GM23248 (cell line): ENCODE results near the gene TRAF5. TPM values are rescaled to one million over a fixed set of nuclear protein-coding genes. Genes with fewer than 3 reads are reported as not detected.
A peak's percentile ranks its signal among the peaks of the same experiment; 100 is the strongest.
"Not testable (repeated sequence)": the region's sequence is repeated elsewhere in the genome, so short reads cannot be mapped to it uniquely, and the experiment has no call there.

Source experiments
- DNase-seq: peaks from one replicate; pipeline ENCODE4 v3.0.0-alpha.2; 2015
- H2AFZ ChIP-seq: fragments of 200-600 bp; sonication (generic); 2 replicates; pipeline ENCODE4 v1.6.1; 2016; ENCODE audit warnings: antibody characterized with exemption
- H3F3A ChIP-seq: fragments of 200-600 bp; sonication (generic); 2 replicates; pipeline ENCODE4 v1.6.1; 2016; ENCODE audit warnings: mild to moderate bottlenecking, antibody characterized with exemption, mixed run types; ENCODE audit not compliant: insufficient read depth
- H3K27ac ChIP-seq: fragments of 200-600 bp; sonication (generic); 2 replicates; pipeline ENCODE4 v1.5.1; 2016; ENCODE audit warnings: mild to moderate bottlenecking
- H3K27me3 ChIP-seq: fragments of 200-600 bp; sonication (generic); replicated peaks from 2 replicates; pipeline ENCODE4 v1.6.1; 2016; ENCODE audit warnings: mild to moderate bottlenecking; ENCODE audit not compliant: insufficient read depth
- H3K36me3 ChIP-seq: fragments of 200-600 bp; sonication (generic); 2 replicates; pipeline ENCODE4 v1.6.1; 2016; ENCODE audit warnings: low read depth, mild to moderate bottlenecking
- H3K4me1 ChIP-seq: fragments of 200-600 bp; sonication (generic); 2 replicates; pipeline ENCODE4 v1.6.1; 2016; ENCODE audit warnings: mild to moderate bottlenecking; ENCODE audit not compliant: insufficient read depth
- H3K4me2 ChIP-seq: fragments of 200-600 bp; sonication (generic); one replicate; pipeline ENCODE4 v1.6.1; 2016; ENCODE audit warnings: mild to moderate bottlenecking; ENCODE audit not compliant: unreplicated experiment
- H3K4me3 ChIP-seq: fragments of 200-600 bp; sonication (generic); 2 replicates; pipeline ENCODE4 v1.5.1; 2016; ENCODE audit warnings: mild to moderate bottlenecking
- H3K79me2 ChIP-seq: fragments of 200-600 bp; sonication (generic); 2 replicates; pipeline ENCODE4 v1.6.1; 2016; ENCODE audit warnings: mild to moderate bottlenecking; ENCODE audit not compliant: insufficient read depth
- H3K9ac ChIP-seq: fragments of 200-600 bp; sonication (generic); 2 replicates; pipeline ENCODE4 v1.6.1; 2016; ENCODE audit warnings: mild to moderate bottlenecking
- H3K9me2 ChIP-seq: fragments of 200-600 bp; sonication (generic); 2 replicates; pipeline ENCODE4 v1.6.1; 2016; ENCODE audit warnings: mixed run types, mild to moderate bottlenecking, moderate library complexity; ENCODE audit not compliant: insufficient read depth
- H3K9me3 ChIP-seq: fragments of 200-600 bp; sonication (generic); one replicate; pipeline ENCODE4 v1.6.1; 2017; ENCODE audit warnings: low read depth
- H4K20me1 ChIP-seq: fragments of 200-600 bp; sonication (generic); 2 replicates; pipeline ENCODE4 v1.6.0; 2016; ENCODE audit not compliant: insufficient read depth
- EZH2 ChIP-seq: fragments of 200-600 bp; sonication (generic); IDR thresholded peaks from 2 replicates; pipeline ENCODE4 v1.6.1; 2018; ENCODE audit warnings: antibody characterized with exemption, mild to moderate bottlenecking; ENCODE audit not compliant: insufficient read depth, poor library complexity, severe bottlenecking
- EZH2phosphoT487 ChIP-seq: fragments of 200-600 bp; sonication (generic); IDR thresholded peaks from 2 replicates; pipeline ENCODE4 v1.6.1; 2018; ENCODE audit warnings: antibody characterized with exemption, moderate library complexity, mild to moderate bottlenecking, low read depth; ENCODE audit not compliant: insufficient read depth
- whole genome bisulfite sequencing, 2 experiments: methylation state at CpG; one replicate each; pipeline ENCODE4 v1.1.6; 2015 to 2017; ENCODE audit warnings: low lambda C conversion rate in 2 of 2, low coverage in 1 of 2; ENCODE audit errors: missing lambda C conversion rate in 2 of 2; 5-methylcytosine and 5-hydroxymethylcytosine counted together
- in situ Hi-C: fragments of 300-500 bp; cut with MboI; formaldehyde crosslinking; loops from 2 replicates; pipeline ENCODE4 v1.15.0; 2020
- polyA plus RNA-seq: library from polyadenylated mRNA; unstranded; fragments of >200 nt; fragmentation: Nextera tagmentation; extraction: Ambion mirVana; gene quantifications from 2 replicates; pipeline ENCODE4 v1.2.1, GENCODE V29; 2016
- total RNA-seq: library from RNA; depleted of rRNA; stranded (reverse); fragments of >200 nt; shearing (Covaris generic); gene quantifications from 2 replicates; pipeline ENCODE4 v1.2.3, GENCODE V29; 2014

Gene TRAF5
- total and polyA plus RNA-seq, 2 experiments from 2014 or later, result 5.7 to 7.7 TPM

DNA sequence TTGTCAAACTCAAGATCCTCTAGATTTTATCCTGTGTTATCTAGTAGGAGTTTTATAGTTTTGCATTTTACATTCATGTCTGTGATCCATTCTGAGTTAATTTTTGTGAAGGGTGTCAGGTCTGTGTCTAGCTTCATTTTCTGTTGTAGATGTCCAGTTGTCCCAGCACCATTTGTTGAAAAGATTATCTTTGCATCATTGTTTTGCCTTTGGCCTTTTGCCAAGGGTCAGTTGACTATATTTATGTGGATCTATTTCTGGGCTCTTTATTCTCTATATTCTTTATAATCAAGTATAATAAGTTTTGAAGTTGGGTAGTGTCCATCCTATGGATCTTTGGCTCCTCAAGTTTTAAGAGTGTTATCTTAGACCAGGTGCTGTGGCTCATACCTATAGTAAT lies 21.9 kb downstream of the TRAF5 start:
- H3K79me2 ChIP-seq, result no peaks in the 10 kb centered on the region
- H4K20me1 ChIP-seq, result no peaks in the 10 kb centered on the region
- H3K9me2 ChIP-seq, result no peaks in the 10 kb centered on the region
- no peaks in the 10 kb centered on the region for H3K36me3 ChIP-seq
- H3K4me1 ChIP-seq, result no peaks in the 10 kb centered on the region
- no peaks in the 10 kb centered on the region for H3K27me3 ChIP-seq
- no peak for DNase-seq
- H3K9ac ChIP-seq, result no peak overlapping the region
- H3F3A ChIP-seq, result 0 out of 2 replicates have a peak, but pooled peaks cover 7% of the 10 kb centered on the region
- H3K4me3 ChIP-seq, result no peak overlapping the region
- no peaks in the 10 kb centered on the region for H3K9me3 ChIP-seq
- H3K4me2 ChIP-seq, result no peak overlapping the region
- H3K27ac ChIP-seq, result no peak overlapping the region
- H2AFZ ChIP-seq, result no peak overlapping the region
- TF ChIP-seq EZH2, result no peak
- TF ChIP-seq EZH2phosphoT487, result no peak
- in situ Hi-C loops, result no loop called here

- Histone ChIP-seq H3K79me2 (no peaks in the 10 kb centered on the region), H3K4me2 (no peak overlapping the region), H3K4me3 (no peak overlapping the region), H3K9me2 (no peaks in the 10 kb centered on the region), H3F3A (0 out of 2 replicates have a peak, but pooled peaks cover 7% of the 10 kb centered on the region), H3K9me3 (no peaks in the 10 kb centered on the region), H3K27ac (no peak overlapping the region), H3K4me1 (no peaks in the 10 kb centered on the region), H4K20me1 (no peaks in the 10 kb centered on the region), H2AFZ (no peak overlapping the region), H3K9ac (no peak overlapping the region), H3K36me3 (no peaks in the 10 kb centered on the region), H3K27me3 (no peaks in the 10 kb centered on the region)
- in situ Hi-C loops, result no loop called here
- 92 to 100% methylated on average over 2 of the region's 2 CpGs for WGBS, 2 experiments
- no peak for DNase-seq
- TF ChIP-seq EZH2 (no peak), EZH2phosphoT487 (no peak)
Measured at GRCh38 chr1:211349741-211350140, 23.1 kb downstream of the TRAF5 start.

GRCh38 chr1:211352055-211352454 lies 25.4 kb downstream of the TRAF5 start:
- H3K79me2 ChIP-seq, result not testable (repeated sequence)
- WGBS, 2 experiments, result 84 to 90% methylated on average over 3 of the region's 3 CpGs

DNA sequence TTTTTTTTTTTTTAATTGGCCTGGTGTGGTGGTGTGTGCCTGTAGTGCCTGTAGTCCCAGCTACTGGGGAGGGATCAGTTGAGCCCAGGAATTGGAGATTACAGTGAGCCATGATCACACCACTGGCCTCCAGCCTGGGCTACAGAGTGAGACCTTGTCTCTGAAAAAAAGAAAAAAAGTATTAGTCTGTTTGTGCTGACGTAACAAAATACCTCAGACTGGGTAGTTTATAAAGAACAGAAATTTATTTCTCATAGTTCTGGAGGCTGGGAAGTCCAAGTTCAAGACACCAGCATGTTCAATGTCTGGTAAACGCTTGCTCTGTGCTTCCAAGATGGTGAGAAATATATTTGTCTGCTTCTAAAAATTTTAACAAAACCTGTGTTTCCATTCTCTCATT lies 25.8 kb downstream of the TRAF5 start:
- DNase-seq, result no peak
- Histone ChIP-seq H3K4me1 (peaks cover 10% of the 10 kb centered on the region), H3F3A (peaks cover 4% of the 10 kb centered on the region; the same call in 1 of the 2 replicates), H3K36me3 (no peaks in the 10 kb centered on the region), H3K4me3 (no peak overlapping the region), H3K27ac (no peak overlapping the region), H4K20me1 (no peaks in the 10 kb centered on the region), H3K9me3 (no peaks in the 10 kb centered on the region), H3K27me3 (no peaks in the 10 kb centered on the region), H3K4me2 (no peak overlapping the region), H3K79me2 (no peaks in the 10 kb centered on the region), H3K9me2 (no peaks in the 10 kb centered on the region), H3K9ac (no peak overlapping the region), H2AFZ (no peak overlapping the region)
- WGBS, 2 experiments, result 82 to 86% methylated on average over 2 of the region's 2 CpGs
- in situ Hi-C loops, result no loop called here
- TF ChIP-seq EZH2 (no peak), EZH2phosphoT487 (no peak)

More at GRCh38 chr1:211352055-211352454, 25.4 kb downstream of the TRAF5 start:
- H3K36me3 ChIP-seq, H3K27me3 ChIP-seq, H3F3A ChIP-seq, H3K27ac ChIP-seq, H3K4me3 ChIP-seq, H3K9me2 ChIP-seq, H2AFZ ChIP-seq, H3K9me3 ChIP-seq, H3K9ac ChIP-seq, DNase-seq, H3K4me1 ChIP-seq, H4K20me1 ChIP-seq, H3K4me2 ChIP-seq, in situ Hi-C loops: not testable (repeated sequence)

DNA sequence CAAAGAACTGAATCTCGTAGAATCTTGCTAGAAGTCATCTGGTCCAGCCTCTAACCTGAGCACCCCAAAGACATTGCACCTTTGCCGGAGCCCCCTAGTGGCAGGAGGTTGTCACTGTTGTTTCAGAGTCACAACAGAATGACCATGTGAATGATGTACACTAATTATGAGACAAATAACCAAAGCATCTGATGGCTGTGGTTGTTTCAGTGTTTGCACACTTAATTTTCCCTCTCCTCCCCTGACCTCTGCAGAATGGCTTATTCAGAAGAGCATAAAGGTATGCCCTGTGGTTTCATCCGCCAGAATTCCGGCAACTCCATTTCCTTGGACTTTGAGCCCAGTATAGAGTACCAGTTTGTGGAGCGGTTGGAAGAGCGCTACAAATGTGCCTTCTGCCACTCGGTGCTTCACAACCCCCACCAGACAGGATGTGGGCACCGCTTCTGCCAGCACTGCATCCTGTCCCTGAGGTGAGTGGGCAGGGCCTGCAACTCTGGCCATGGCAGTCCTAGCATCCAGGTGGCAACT lies 26.4 kb downstream of the TRAF5 start:
- H3K9me3 ChIP-seq, result no peaks in the 10 kb centered on the region
- no peak overlapping the region for H3K4me3 ChIP-seq
- H3K9me2 ChIP-seq, result no peaks in the 10 kb centered on the region
- H3K27me3 ChIP-seq, result no peaks in the 10 kb centered on the region
- H3K79me2 ChIP-seq, result no peaks in the 10 kb centered on the region
- WGBS, 2 experiments, result 86 to 89% methylated on average over 8 of the region's 8 CpGs
- H3F3A ChIP-seq, result peaks cover 7% of the 10 kb centered on the region; the same call in 1 of the 2 replicates
- no peak overlapping the region for H3K9ac ChIP-seq
- in situ Hi-C loops, result no loop called here
- DNase-seq, result peak; percentile 29
- H3K4me1 ChIP-seq, result peaks cover 16% of the 10 kb centered on the region
- no peak overlapping the region for H2AFZ ChIP-seq
- H3K27ac ChIP-seq, result no peak overlapping the region
- TF ChIP-seq EZH2, result no peak
- TF ChIP-seq EZH2phosphoT487, result no peak
- no peak overlapping the region for H3K4me2 ChIP-seq
- no peaks in the 10 kb centered on the region for H3K36me3 ChIP-seq
- no peaks in the 10 kb centered on the region for H4K20me1 ChIP-seq
